HG02642 (cell line): Measurements from ENCODE around the gene ADGRG1.
A peak's percentile ranks its signal among the peaks of the same experiment; 100 is the strongest.

Experiments
- ATAC-seq: cut with Tn5 transposase; IDR thresholded peaks from one replicate; pipeline ENCODE4 v1.9.1; 2021; ENCODE audit warnings: mild to moderate bottlenecking; ENCODE audit not compliant: unreplicated experiment, poor library complexity

The ADGRG1 gene

DNA sequence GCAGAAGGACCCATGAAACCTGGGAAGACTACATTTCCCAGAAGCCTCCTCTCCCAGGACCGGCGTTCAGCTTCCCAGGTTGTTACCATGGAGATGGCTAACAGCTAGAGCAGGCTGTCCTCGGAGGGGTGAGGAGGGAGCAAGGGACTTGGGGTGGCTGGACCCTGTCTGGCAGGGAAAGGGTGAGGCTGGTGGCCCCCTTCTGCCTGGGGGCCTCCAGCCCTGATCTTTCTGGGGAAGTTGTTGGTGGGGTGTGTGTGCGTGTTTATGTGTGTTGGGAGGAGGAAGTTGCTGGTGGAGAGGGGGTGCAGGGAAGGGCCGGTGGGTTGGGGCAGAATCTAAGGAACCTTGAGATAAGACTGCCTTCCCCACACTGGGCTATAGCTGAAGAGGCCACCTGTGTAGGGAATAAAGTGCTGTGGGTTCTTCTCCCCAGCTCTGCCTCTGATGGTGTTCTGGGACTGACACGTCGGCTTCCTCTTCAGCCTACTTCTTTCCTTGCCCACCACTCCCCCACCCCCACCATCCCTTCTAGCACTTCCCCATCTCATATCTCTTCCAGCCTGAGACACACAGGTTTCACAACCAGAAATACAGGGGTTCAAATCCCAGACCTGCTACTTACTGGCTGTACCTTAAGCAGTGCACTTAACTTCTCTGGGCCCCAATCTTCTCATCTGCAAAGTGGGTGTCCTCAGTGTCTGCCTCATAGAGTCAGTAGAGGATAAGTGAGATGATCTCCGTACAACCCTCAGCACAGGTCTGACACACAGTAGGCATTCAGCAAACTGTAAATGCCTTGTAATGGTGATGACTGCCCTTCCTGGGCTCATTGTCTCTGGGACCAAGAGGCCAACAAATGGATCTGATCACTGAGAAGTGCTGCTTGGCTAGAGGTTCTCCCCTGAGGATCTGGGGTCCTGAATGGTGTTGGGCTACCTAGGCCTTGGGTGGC is 66.6 kb downstream of the ADGRG1 start, which contains the start of gene DRC7:
DRC7 (plus strand) TSS at position 82 of the 955 bp plus-strand sequence. CDS start 3,144 bp downstream, outside the sequence.
- ATAC-seq, result peak; percentile 46

GRCh38 chr16:57695680-57696069 is 67.2 kb downstream of the ADGRG1 start:
- ATAC-seq, result no peak

- no peak for ATAC-seq
These were observed 67.8 kb downstream of the ADGRG1 start for GRCh38 chr16:57696240-57696639.

DNA sequence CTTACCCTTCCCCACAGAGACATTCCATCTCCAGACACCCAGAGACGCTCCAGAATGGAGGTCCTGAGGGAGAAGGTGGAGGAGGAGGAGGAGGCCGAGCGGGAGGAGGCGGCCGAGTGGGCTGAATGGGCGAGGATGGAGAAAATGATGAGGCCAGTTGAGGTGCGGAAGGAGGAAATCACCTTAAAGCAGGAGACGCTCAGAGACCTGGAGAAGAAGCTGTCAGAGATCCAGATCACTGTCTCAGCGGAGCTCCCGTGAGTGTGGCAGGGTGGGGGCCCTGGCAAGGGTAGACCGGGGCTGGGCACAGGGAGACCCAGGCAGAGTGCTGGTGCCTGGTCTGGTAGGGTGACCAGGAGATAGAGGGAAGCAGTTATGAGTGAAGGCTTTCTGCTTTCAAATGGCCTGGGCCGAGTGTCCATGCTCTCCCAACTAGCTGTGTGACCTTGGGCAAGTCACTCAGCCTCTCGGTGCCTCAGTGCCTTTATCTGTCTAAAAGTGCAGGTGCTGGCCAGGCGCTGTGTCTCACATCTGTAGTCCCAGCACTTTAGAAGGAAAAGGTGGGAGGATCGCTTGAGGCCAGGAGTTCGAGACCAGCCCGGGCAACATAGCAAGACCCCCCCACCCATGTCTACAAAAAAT is 69.6 kb downstream of the ADGRG1 start:
- no peak for ATAC-seq

DNA sequence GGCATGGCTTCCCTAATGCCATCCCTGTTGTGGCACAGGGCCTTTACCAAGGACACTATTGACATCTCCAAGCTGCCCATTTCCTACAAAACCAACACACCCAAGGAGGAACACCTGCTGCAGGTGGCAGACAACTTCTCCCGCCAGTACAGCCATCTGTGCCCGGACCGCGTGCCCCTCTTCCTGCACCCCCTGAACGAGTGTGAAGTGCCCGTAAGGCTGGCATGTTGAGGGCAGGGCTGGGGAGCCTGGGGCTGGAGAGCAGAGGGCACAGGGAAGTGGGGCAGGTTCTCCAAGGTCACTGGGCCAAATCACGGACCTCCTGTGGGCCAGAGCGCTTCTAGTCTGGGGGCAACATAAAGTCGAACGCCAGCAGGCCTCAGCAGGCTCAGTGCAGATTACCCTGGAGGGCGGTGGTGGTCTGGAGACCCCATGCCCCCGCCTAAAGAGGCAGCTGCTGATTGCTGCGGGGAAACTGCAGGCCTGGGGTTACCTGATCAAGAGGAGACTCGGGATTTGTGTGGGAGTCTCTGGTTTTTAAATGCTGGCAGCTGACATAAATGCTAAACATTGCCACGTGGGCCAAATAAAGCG is 70.5 kb downstream of the ADGRG1 start:
- no peak for ATAC-seq

DNA sequence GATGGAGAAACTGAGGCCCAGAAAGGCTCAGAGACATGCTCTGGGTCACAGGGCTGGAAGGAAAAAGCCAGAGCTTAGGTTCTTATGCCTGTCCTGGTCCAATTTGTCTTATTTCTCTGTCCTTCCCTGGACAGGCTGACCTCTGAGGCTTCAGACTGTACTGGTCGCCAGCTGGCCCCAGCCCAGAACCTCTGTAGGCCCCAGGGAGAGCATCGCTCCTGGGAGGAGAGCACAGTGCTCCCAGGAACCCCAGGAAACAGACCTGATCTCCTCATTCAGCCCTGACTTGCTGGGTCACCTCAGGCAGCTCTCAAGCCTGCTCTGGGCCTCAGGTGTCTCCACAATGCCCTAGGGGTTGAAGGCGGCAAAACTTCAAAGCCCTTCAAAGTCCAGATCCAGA is 71.1 kb downstream of the ADGRG1 start:
- ATAC-seq, result no peak

DNA sequence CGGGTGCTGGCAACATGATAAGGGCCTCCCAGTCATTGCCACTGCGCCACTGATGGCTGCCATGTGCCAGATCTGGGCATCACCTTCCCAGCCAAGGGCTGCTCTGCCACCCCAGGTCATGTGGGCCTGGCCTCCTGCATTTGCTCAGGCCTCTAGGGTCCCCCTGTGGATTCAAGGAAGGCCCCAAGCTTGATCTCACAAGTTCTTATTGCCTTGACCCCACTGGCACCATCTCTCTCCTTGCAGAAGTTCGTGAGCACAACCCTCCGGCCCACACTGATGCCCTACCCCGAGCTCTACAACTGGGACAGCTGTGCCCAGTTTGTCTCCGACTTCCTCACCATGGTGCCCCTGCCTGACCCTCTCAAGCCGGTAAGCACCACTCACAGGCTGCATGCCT is 71.5 kb downstream of the ADGRG1 start:
- ATAC-seq, result no peak

DNA sequence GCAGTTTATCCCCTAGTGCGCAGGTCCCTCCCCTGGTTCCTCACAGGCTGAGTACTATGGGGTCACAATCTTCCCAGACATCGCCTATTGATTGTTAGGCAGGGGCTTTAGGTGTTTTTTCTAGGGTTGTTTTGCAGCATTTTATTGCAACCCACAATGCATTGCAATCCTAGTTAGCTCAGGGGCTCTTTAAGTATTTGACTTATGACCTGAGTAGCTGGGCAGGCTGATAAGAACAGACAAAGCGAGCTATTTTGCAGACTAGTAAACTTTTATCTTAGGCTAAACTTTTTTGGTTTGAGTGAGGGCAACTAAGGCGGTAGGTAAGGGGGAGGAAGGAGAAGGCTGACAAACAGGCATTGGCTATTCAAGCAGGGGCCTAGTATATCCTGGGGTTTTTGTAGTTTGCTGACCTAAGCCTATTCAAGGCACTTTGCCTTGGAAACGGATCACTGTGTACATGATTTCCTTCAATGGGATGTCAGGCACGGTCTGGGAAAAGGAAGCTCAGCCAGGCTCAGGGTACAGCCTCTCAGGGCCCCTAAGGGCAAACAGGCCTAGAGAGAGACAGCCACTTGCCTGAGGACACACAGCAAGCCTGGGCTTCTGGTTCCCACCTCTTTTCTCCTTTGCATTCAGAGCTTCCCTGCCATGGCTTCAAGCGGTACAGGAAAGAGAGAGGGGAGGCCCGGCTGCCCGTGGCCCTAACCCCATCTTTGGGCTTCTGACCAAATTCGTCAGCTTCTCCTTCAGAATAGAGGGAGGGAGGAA is 72.5 kb downstream of the ADGRG1 start:
- no peak for ATAC-seq

DNA sequence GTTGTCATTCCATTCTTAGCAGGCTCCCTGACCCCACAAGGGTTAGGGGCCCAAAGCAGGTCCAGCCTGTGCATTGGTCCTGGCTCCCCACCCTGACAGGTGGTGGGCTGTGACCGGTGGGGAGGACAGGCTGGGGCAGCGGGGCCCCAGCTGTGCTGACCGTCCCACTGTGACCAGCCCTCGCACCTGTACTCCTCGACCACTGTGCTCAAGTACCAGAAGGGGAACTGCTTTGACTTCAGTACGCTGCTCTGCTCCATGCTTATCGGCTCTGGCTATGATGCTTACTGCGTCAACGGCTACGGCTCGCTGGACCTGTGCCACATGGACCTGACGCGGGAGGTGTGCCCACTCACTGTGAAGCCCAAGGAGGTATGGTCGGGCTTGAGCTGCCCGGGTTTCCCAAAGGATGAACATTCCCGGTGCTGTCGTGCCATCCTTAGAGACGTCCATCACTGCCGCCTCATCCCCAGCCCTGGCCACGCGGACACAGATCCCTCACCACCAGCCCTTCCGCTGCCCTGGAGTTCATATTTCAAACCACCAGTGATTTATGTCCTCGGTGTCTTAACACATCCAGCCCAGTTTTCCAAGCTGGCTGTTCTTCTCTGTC is 73.4 kb downstream of the ADGRG1 start:
- no peak for ATAC-seq

- ATAC-seq, result no peak
These were observed 75.1 kb downstream of the ADGRG1 start for GRCh38 chr16:57703416-57704010.

- ATAC-seq, result no peak
These were observed 75.8 kb downstream of the ADGRG1 start for GRCh38 chr16:57704011-57704904.

GRCh38 chr16:57704905-57705852 is 76.7 kb downstream of the ADGRG1 start:
- no peak for ATAC-seq

GRCh38 chr16:57706717-57707116 is 78.3 kb downstream of the ADGRG1 start:
- ATAC-seq, result no peak

DNA sequence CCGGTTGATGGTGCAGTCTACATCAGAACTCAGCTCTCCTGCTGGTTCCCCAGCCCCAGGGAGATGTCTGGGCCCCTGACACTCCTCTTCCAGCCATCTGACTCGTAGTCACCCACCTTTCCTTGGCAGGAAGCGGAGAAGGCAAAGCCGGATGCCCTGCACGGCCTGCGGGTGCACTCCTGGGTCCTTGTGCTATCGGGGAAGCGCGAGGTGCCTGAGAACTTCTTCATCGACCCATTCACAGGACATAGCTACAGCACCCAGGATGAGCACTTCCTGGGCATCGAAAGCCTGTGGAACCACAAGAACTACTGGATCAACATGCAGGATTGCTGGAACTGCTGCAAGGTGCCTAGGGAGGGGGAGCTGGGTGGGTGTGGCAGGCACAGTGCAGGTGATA is 78.9 kb downstream of the ADGRG1 start:
- ATAC-seq, result no peak

DNA sequence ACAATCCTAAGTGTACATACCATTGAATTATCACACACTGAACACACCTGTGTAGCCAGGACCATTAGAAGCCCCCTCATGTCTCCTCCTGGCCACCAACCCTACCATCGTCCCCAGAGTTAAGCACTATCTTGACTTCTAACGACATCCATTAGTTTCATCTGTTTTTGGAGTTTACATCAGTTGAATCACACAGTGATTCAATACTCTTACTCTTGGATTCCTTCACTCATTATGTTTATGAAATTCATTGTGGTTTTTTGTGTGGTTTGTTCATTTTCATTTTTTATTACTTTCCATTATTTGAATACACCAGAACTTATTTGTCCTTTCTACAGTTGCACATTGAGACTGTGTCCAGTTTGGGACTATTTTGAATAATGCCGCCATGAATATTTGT is 79.7 kb downstream of the ADGRG1 start:
- no peak for ATAC-seq

GRCh38 chr16:57709663-57710062 is 81.2 kb downstream of the ADGRG1 start:
- no peak for ATAC-seq

DNA sequence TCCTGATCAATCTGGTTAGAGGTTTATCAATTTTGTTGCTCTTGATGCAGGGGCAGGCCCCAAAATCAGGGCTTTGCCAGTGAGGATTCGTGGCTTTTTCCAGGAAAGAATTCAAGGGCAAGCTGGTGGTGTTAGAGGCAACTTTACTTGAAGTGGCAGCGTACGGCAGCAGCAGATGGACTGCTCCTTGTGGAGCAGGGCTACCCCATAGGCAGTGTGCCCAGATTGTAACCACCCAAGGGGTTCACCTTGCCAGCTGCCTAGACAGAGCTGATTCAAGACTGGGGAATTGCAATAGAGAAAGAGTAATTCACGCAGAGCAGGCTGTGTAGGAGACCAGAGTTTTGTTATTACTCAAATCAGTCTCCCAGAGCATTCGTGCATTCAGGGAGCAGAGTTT is 82.9 kb downstream of the ADGRG1 start:
- no peak for ATAC-seq

DNA sequence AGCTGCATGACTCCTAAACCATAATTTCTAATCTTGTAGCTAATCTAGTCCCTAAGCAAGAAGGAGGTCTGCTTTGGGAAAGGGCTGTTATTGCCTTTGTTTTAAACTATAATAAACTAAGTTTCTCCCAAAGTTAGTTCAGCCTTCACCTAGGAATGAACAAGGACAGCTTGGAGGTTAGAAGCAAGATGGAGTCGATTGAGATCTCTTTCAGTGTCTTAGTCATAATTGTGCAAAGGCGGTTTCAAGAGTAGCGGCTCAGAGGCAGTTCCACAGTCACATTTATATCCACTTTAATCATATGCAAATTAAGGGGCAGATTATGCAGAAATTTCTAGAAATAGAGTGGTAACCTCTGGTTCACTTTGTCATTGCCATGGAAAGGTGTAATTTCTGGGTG is 83.6 kb downstream of the ADGRG1 start:
- no peak for ATAC-seq
